ENCODE data around the gene LONRF2. TPM values are rescaled to one million over a fixed set of nuclear protein-coding genes. Genes with fewer than 3 reads are reported as not detected.

Gene LONRF2
- total RNA-seq, 1 donor from 2014 or later = 9.2 TPM

DNA sequence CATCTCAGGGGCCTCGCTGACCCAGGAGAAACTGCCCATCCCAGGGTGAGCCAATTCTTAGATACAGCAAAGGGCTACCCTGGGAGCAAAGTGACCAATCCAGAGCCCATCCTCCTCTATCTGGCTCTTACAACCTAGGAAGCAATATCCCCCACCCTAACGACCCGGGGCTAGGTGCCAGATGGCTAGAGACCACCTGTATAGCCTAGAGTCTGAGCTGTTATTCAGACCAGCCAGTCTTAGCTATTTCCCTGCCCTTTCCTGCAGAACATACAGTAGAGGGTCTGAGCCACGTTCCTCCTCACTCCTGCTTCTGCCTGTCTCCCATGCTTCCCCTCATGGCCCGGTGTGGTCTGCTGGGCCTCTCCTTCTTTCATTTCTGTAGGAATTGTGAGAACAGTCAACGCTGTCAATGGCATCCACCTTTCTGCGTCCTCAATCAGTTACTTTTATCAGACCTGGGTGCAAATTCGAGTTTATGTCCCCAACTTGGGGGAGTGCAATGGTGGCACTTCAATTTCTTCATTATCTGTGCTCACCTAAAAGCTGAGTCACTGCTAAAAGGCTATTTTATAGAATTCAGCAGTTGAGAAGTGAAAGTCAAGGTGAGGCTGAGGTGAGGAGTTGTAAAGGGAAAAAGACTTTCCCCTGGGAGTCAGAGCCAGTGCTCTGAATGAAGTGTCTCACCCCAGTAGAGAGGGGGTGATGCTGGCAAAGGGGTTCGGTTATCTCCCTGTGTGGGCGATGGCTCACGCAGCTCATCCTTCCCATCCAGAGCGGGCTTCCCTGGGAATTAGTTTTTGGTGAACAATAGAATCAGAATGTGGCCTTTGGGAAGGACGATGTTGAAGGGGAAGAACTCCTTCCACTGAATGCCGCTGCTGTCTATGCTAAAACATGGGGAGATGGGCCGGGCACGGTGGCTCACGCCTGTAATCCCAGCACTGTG is 42.4 kb downstream of the LONRF2 start:
- DNase-seq (ENCODE audit: low spot score, unreplicated experiment) = no peak
- no peak overlapping the region for H3K27ac Mint-ChIP-seq
- H3K9me3 Mint-ChIP-seq (ENCODE audit: low read depth) = no peaks in the 10 kb centered on the region
- H3K4me3 Mint-ChIP-seq (ENCODE audit: low read depth) = no peak overlapping the region
- H3K36me3 Mint-ChIP-seq (ENCODE audit: insufficient read depth) = peaks cover 5% of the 10 kb centered on the region
- no peaks in the 10 kb centered on the region for H3K4me1 Mint-ChIP-seq (ENCODE audit: low read depth)
- TF ChIP-seq, protein P1, sequence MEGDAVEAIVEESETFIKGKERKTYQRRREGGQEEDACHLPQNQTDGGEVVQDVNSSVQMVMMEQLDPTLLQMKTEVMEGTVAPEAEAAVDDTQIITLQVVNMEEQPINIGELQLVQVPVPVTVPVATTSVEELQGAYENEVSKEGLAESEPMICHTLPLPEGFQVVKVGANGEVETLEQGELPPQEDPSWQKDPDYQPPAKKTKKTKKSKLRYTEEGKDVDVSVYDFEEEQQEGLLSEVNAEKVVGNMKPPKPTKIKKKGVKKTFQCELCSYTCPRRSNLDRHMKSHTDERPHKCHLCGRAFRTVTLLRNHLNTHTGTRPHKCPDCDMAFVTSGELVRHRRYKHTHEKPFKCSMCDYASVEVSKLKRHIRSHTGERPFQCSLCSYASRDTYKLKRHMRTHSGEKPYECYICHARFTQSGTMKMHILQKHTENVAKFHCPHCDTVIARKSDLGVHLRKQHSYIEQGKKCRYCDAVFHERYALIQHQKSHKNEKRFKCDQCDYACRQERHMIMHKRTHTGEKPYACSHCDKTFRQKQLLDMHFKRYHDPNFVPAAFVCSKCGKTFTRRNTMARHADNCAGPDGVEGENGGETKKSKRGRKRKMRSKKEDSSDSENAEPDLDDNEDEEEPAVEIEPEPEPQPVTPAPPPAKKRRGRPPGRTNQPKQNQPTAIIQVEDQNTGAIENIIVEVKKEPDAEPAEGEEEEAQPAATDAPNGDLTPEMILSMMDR (IDR thresholded peaks at IDR 0.05; ENCODE audit: unreplicated experiment) = no peak
- no peaks in the 10 kb centered on the region for H3K27me3 Mint-ChIP-seq

DNA sequence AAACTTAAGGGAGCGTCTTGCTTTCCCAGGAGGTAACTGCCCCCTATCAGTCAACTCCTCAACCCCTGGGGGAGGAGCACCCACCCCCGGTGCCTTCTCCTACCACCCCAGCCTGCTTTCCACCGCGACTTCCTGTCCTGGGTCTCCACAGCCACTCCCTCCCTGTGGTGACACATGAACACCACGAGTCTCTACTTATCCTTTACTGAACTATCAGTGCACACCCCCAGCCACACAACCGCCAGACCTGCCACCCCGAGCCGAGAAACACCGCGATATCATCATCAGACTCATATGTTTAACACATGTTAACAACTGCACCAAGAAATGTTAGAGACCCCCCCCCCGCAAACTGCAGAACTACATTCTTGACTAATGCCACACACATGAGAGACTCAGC is 43.3 kb downstream of the LONRF2 start:
- Mint-ChIP-seq H3K4me3 (ENCODE audit: low read depth) (no peak overlapping the region), H3K27me3 (no peaks in the 10 kb centered on the region), H3K27ac (no peak overlapping the region), H3K9me3 (ENCODE audit: low read depth) (no peaks in the 10 kb centered on the region), H3K4me1 (ENCODE audit: low read depth) (no peaks in the 10 kb centered on the region), H3K36me3 (ENCODE audit: insufficient read depth) (peaks cover 5% of the 10 kb centered on the region)
- DNase-seq (ENCODE audit: low spot score, unreplicated experiment) = no peak
- TF ChIP-seq, protein P1 (IDR thresholded peaks at IDR 0.05; ENCODE audit: unreplicated experiment) = no peak

DNA sequence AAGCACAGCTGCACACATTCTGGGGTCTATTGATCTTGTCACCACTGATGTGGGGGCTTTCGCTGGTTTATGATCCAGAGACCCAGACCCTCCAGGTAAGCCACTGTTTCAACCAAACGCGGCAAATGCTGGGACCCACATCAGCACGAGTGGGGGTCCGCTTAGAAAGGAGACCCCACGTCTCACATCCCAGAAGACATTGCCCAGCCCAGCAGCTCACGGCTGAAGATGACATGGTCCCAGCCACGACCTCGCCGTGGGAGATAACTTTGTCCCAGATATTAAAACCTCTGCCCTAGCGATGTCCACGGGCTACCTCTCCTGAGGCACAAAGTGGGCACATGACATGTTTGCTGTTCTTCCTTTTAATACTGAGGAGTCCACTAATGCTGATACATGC is 43.8 kb downstream of the LONRF2 start:
- Mint-ChIP-seq H3K9me3 (ENCODE audit: low read depth) (no peaks in the 10 kb centered on the region), H3K4me1 (ENCODE audit: low read depth) (no peaks in the 10 kb centered on the region), H3K27me3 (no peaks in the 10 kb centered on the region), H3K36me3 (ENCODE audit: insufficient read depth) (peaks cover 2% of the 10 kb centered on the region), H3K4me3 (ENCODE audit: low read depth) (no peak overlapping the region), H3K27ac (no peak overlapping the region)
- TF ChIP-seq, protein P1 (IDR thresholded peaks at IDR 0.05; ENCODE audit: unreplicated experiment) = no peak
- DNase-seq (ENCODE audit: low spot score, unreplicated experiment) = no peak

DNA sequence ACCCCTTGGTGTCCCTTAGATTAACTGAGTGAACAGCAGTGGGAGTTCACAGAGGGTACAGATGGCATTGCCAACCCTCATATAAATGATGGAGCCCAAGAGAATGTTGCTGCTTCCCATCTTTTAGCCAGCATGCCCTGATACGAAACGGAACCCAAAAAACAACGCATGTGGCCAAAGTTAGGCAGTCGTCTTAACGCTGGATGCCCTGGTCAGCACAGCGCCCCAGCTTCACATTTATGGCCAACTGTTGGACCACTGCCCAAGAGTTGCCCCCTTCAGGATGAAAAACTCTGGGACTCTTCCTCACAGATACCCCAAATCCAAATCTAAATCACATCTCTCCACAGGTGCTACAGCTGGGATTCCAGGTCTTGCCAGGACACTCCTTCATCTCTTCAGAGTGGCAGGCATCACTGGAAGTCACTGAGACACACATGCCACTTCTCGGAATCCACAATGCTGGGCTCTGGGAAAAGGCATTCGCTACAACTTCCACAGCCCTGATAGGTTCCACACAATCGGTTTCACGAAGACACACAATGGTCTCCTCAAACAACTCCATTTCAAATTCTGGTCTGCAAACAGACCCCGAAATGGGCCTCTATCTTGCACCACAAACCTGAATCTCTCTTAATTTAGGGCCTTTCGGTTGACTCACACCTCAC is 44.6 kb downstream of the LONRF2 start:
- no peak overlapping the region for H3K27ac Mint-ChIP-seq
- peaks cover 2% of the 10 kb centered on the region for H3K36me3 Mint-ChIP-seq (ENCODE audit: insufficient read depth)
- no peak for DNase-seq (ENCODE audit: low spot score, unreplicated experiment)
- H3K27me3 Mint-ChIP-seq = no peaks in the 10 kb centered on the region
- H3K4me3 Mint-ChIP-seq (ENCODE audit: low read depth) = no peak overlapping the region
- TF ChIP-seq, protein P1 (IDR thresholded peaks at IDR 0.05; ENCODE audit: unreplicated experiment) = no peak
- H3K9me3 Mint-ChIP-seq (ENCODE audit: low read depth) = no peaks in the 10 kb centered on the region
- H3K4me1 Mint-ChIP-seq (ENCODE audit: low read depth) = no peaks in the 10 kb centered on the region

DNA sequence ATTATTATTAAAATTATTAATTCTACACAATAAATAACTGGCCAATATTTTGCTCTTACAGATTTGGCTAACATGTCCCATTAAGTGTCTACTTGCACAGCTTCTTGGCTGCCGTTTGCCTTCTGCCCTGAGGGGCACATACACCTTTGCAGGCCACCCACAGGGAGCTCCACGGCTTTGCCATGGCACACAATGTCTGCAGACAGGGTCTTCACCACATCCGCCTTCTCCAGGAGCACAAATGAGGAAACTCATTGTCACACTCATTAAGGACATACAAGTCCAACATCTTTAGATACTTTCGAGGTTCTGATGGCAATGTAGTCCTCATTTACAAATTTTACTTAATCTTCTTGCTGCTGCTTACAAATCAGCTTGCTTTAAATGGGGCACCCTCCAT is 45.6 kb downstream of the LONRF2 start:
- no peaks in the 10 kb centered on the region for H3K9me3 Mint-ChIP-seq (ENCODE audit: low read depth)
- TF ChIP-seq, protein P1 (IDR thresholded peaks at IDR 0.05; ENCODE audit: unreplicated experiment) = no peak
- no peak overlapping the region for H3K4me3 Mint-ChIP-seq (ENCODE audit: low read depth)
- H3K27me3 Mint-ChIP-seq = no peaks in the 10 kb centered on the region
- H3K27ac Mint-ChIP-seq = no peak overlapping the region
- H3K4me1 Mint-ChIP-seq (ENCODE audit: low read depth) = no peaks in the 10 kb centered on the region
- H3K36me3 Mint-ChIP-seq (ENCODE audit: insufficient read depth) = peaks cover 4% of the 10 kb centered on the region
- DNase-seq (ENCODE audit: low spot score, unreplicated experiment) = no peak

Measured in progenitor cell of endocrine pancreas (in vitro differentiated cells).